HEK293 (cell line): ENCODE measurements around the gene BCR.

ENCODE experiments used
- CTCF ChIP-seq: fragments of 450-650 bp; formaldehyde crosslinking; IDR thresholded peaks from 2 replicates; pipeline ENCODE4 v1.5.1; 2016; ENCODE audit warnings: missing biosample characterization, missing genetic modification characterization
- GLI4 ChIP-seq: fragments of 450-650 bp; formaldehyde crosslinking; IDR thresholded peaks from 2 replicates; pipeline ENCODE4 v1.5.1; 2016; ENCODE audit warnings: missing biosample characterization, missing genetic modification characterization
- MEIS1 ChIP-seq: sonication (generic); formaldehyde crosslinking; IDR thresholded peaks from 2 replicates; pipeline ENCODE4 v1.8.1; 2022; ENCODE audit warnings: missing genetic modification reagents, mild to moderate bottlenecking, borderline replicate concordance
- PBX3 ChIP-seq: sonication (generic); formaldehyde crosslinking; IDR thresholded peaks from 2 replicates; pipeline ENCODE4 v1.8.1; 2022; ENCODE audit warnings: mild to moderate bottlenecking, moderate library complexity, missing genetic modification reagents
- TCF7L2 ChIP-seq: IDR thresholded peaks from 2 replicates; pipeline ENCODE4 v1.6.1; 2011; ENCODE audit warnings: low read depth, mild to moderate bottlenecking, inconsistent platforms, low read length, moderate library complexity, borderline replicate concordance
- ZBTB48 ChIP-seq: fragments of 450-650 bp; formaldehyde crosslinking; IDR thresholded peaks from 2 replicates; pipeline ENCODE4 v1.5.1; 2016; ENCODE audit warnings: missing biosample characterization, missing genetic modification characterization
- ZBTB7A ChIP-seq: fragments of 450-650 bp; formaldehyde crosslinking; IDR thresholded peaks from 2 replicates; pipeline ENCODE4 v1.5.1; 2016; ENCODE audit warnings: low read depth, missing biosample characterization, missing genetic modification characterization
- ZBTB8A ChIP-seq: fragments of 450-650 bp; formaldehyde crosslinking; IDR thresholded peaks from 2 replicates; pipeline ENCODE4 v1.5.1; 2016; ENCODE audit warnings: missing biosample characterization, missing genetic modification characterization
- ZEB2 ChIP-seq: fragments of 450-650 bp; formaldehyde crosslinking; IDR thresholded peaks from 2 replicates; pipeline ENCODE4 v1.5.1; 2016; ENCODE audit warnings: missing biosample characterization, missing genetic modification characterization
- ZFP41 ChIP-seq: fragments of 450-650 bp; formaldehyde crosslinking; IDR thresholded peaks from 2 replicates; pipeline ENCODE4 v1.5.1; 2016; ENCODE audit warnings: missing biosample characterization, missing genetic modification characterization, borderline replicate concordance
- ZNF121 ChIP-seq: fragments of 450-650 bp; formaldehyde crosslinking; IDR thresholded peaks from 2 replicates; pipeline ENCODE4 v1.5.1; 2016; ENCODE audit warnings: missing biosample characterization, missing genetic modification characterization
- ZNF521 ChIP-seq: fragments of 450-650 bp; formaldehyde crosslinking; IDR thresholded peaks from 2 replicates; pipeline ENCODE4 v1.5.1; 2017; ENCODE audit warnings: missing biosample characterization, mild to moderate bottlenecking, missing genetic modification characterization
- ZNF555 ChIP-seq: fragments of 450-650 bp; formaldehyde crosslinking; conservative IDR thresholded peaks from 2 replicates; pipeline ENCODE4 v1.5.1; 2017; ENCODE audit warnings: missing biosample characterization, mild to moderate bottlenecking, missing genetic modification characterization, inconsistent platforms
- ZNF677 ChIP-seq: fragments of 450-650 bp; IDR thresholded peaks from 2 replicates; pipeline ENCODE4 v1.5.0; 2018; ENCODE audit warnings: missing biosample characterization, mild to moderate bottlenecking, missing genetic modification characterization, moderate library complexity

GRCh38 chr22:23236026-23236425 is 55.7 kb downstream of the BCR start:
- TF ChIP-seq MEIS1 (CRISPR knock-in tag) (no peak), ZBTB48 (tag by site-specific recombination) (no peak), ZNF555 (no peak), ZFP41 (tag by site-specific recombination) (no peak), ZNF521 (no peak), ZNF121 (tag by site-specific recombination) (no peak), CTCF (tag by site-specific recombination) (no peak), ZBTB7A (no peak), ZBTB8A (tag by site-specific recombination) (no peak), PBX3 (CRISPR knock-in tag) (no peak), ZEB2 (no peak), GLI4 (tag by site-specific recombination) (no peak), ZNF677 (tag by site-specific recombination) (no peak), TCF7L2 (no peak)
